ENCODE results near the gene FCAMR. TPM values are rescaled to one million over a fixed set of nuclear protein-coding genes. Genes with fewer than 3 reads are reported as not detected.

The FCAMR gene
- total and polyA plus RNA-seq, 4 donors, result 0.14 to 0.59 (median 0.39) TPM

DNA sequence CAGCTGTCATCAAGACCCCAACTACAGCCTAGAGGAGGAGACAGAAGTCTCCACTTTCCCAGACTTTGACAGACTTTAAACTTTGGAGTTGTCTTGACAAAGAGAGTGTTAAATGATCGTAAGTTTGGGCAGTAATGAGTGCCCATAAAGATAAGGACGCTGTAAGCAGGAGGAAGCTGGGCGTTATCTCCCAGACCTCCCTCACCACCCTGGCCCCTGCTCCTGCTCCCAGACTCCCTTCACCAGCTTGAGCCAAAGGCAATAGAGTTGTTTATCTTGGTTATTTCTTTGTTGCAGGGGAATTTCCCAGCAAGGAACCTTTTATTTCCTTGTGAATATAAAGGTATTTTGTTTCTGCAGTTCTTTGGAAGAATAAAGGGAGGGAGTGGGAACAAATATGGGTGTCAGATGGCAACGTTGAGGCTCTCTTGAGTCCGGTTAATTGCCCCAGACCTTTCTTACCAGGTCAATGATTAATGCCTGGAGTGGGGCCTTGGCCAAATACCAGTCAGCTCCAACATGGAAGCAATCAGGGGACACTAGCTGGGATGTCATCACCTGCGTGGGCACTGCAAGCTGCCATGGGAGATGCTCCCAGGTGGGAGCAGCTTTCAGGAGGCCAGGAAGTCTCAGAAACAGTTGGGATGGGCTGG is 28.4 kb downstream of the FCAMR start:
- H3K9me3 ChIP-seq (ENCODE audit: control insufficient read depth in 4 of 4, low read length in 3 of 4), result no peaks in the 10 kb centered on the region
- 25% methylated on average over 6 of the region's 6 CpGs for WGBS
- TF ChIP-seq, protein P1, sequence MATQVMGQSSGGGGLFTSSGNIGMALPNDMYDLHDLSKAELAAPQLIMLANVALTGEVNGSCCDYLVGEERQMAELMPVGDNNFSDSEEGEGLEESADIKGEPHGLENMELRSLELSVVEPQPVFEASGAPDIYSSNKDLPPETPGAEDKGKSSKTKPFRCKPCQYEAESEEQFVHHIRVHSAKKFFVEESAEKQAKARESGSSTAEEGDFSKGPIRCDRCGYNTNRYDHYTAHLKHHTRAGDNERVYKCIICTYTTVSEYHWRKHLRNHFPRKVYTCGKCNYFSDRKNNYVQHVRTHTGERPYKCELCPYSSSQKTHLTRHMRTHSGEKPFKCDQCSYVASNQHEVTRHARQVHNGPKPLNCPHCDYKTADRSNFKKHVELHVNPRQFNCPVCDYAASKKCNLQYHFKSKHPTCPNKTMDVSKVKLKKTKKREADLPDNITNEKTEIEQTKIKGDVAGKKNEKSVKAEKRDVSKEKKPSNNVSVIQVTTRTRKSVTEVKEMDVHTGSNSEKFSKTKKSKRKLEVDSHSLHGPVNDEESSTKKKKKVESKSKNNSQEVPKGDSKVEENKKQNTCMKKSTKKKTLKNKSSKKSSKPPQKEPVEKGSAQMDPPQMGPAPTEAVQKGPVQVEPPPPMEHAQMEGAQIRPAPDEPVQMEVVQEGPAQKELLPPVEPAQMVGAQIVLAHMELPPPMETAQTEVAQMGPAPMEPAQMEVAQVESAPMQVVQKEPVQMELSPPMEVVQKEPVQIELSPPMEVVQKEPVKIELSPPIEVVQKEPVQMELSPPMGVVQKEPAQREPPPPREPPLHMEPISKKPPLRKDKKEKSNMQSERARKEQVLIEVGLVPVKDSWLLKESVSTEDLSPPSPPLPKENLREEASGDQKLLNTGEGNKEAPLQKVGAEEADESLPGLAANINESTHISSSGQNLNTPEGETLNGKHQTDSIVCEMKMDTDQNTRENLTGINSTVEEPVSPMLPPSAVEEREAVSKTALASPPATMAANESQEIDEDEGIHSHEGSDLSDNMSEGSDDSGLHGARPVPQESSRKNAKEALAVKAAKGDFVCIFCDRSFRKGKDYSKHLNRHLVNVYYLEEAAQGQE (IDR thresholded peaks at IDR 0.05), result no peak
- TF ChIP-seq EGR1 (IDR thresholded peaks at IDR 0.05; ENCODE audit: low read depth in 2 of 2) (no peak), YY1 (IDR thresholded peaks at IDR 0.05) (peak; percentile 61), SP1 (IDR thresholded peaks at IDR 0.05) (peak; percentile 26), RXRA (IDR thresholded peaks at IDR 0.05) (peak in 1 of 2 donors; percentile 28)
- TF ChIP-seq, protein P2, sequence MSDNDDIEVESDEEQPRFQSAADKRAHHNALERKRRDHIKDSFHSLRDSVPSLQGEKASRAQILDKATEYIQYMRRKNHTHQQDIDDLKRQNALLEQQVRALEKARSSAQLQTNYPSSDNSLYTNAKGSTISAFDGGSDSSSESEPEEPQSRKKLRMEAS (IDR thresholded peaks at IDR 0.05), result no peak
- TF ChIP-seq, protein P3, sequence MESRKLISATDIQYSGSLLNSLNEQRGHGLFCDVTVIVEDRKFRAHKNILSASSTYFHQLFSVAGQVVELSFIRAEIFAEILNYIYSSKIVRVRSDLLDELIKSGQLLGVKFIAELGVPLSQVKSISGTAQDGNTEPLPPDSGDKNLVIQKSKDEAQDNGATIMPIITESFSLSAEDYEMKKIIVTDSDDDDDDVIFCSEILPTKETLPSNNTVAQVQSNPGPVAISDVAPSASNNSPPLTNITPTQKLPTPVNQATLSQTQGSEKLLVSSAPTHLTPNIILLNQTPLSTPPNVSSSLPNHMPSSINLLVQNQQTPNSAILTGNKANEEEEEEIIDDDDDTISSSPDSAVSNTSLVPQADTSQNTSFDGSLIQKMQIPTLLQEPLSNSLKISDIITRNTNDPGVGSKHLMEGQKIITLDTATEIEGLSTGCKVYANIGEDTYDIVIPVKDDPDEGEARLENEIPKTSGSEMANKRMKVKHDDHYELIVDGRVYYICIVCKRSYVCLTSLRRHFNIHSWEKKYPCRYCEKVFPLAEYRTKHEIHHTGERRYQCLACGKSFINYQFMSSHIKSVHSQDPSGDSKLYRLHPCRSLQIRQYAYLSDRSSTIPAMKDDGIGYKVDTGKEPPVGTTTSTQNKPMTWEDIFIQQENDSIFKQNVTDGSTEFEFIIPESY (IDR thresholded peaks at IDR 0.05), result no peak
- H3K9ac ChIP-seq (ENCODE audit: low read depth in 1 of 2, low read length in 2 of 2), result no peak overlapping the region
- no peak overlapping the region for H3K27ac ChIP-seq (ENCODE audit: low read depth in 1 of 2, low read length in 2 of 2)
- peaks cover 0 to 2% (median 0%) of the 10 kb centered on the region in 4 donors for H3K36me3 ChIP-seq (ENCODE audit: control insufficient read depth in 4 of 4, insufficient read depth in 3 of 4, low read depth in 1 of 4, low read length in 3 of 4)
- no peak for DNase-seq (ENCODE audit: low spot score)
- peaks cover 2 to 36% (median 17%) of the 10 kb centered on the region in 4 donors for H3K4me1 ChIP-seq (ENCODE audit: control insufficient read depth in 4 of 4, insufficient read depth in 4 of 4, low read length in 3 of 4)
- no peaks in the 10 kb centered on the region for H3K27me3 ChIP-seq (ENCODE audit: control insufficient read depth in 4 of 4, insufficient read depth in 4 of 4, low read length in 3 of 4)
- H3K4me3 ChIP-seq (ENCODE audit: low read depth in 1 of 3, low read length in 3 of 3), result no peak overlapping the region

DNA sequence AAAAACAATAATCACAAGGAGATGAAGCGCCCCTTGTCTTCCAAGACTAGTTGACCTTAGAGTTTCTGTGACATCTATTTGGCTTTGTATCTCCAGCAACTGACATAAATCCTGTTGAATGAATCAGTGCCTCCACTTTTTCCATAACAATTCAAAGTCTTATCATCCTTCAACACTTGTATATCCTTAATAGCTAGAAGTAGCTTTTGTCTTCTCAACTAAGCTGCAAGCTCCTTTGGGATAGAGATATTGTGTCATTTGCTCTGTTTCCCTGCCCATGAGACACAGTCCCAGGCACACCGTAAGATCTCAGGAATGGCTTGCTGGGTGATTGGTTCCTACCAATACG is 29.7 kb downstream of the FCAMR start:
- Histone ChIP-seq H3K9me3 (ENCODE audit: control insufficient read depth in 4 of 4, low read length in 3 of 4) (no peaks in the 10 kb centered on the region), H3K27ac (ENCODE audit: low read depth in 1 of 2, low read length in 2 of 2) (no peak overlapping the region), H3K4me1 (ENCODE audit: control insufficient read depth in 4 of 4, insufficient read depth in 4 of 4, low read length in 3 of 4) (peaks cover 2 to 25% (median 10%) of the 10 kb centered on the region in 4 donors), H3K9ac (ENCODE audit: low read depth in 1 of 2, low read length in 2 of 2) (no peak overlapping the region), H3K27me3 (ENCODE audit: control insufficient read depth in 4 of 4, insufficient read depth in 4 of 4, low read length in 3 of 4) (no peaks in the 10 kb centered on the region), H3K4me3 (ENCODE audit: low read depth in 1 of 3, low read length in 3 of 3) (no peak overlapping the region), H3K36me3 (ENCODE audit: control insufficient read depth in 4 of 4, insufficient read depth in 3 of 4, low read depth in 1 of 4, low read length in 3 of 4) (peaks cover 0 to 2% (median 0%) of the 10 kb centered on the region in 4 donors)
- DNase-seq (ENCODE audit: low spot score), result no peak
- WGBS, result 85% methylated on average over 3 of the region's 3 CpGs
- TF ChIP-seq HNF4G (IDR thresholded peaks at IDR 0.05) (no peak), HNF4A (conservative IDR thresholded peaks at IDR 0.05) (no peak), FOXA1 (IDR thresholded peaks at IDR 0.05) (no peak), SP1 (IDR thresholded peaks at IDR 0.05) (no peak), FOXA2 (IDR thresholded peaks at IDR 0.05) (no peak), TAF1 (conservative IDR thresholded peaks at IDR 0.05) (no peak)
- TF ChIP-seq, protein P4, sequence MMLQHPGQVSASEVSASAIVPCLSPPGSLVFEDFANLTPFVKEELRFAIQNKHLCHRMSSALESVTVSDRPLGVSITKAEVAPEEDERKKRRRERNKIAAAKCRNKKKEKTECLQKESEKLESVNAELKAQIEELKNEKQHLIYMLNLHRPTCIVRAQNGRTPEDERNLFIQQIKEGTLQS (IDR thresholded peaks at IDR 0.05), result no peak
- TF ChIP-seq, protein P2 (IDR thresholded peaks at IDR 0.05), result no peak
- TF ChIP-seq, protein P3 (IDR thresholded peaks at IDR 0.05), result no peak
